H9 (cell line): ENCODE data around the gene MAP3K5. TPM values are rescaled to one million over a fixed set of nuclear protein-coding genes. Genes with fewer than 3 reads are reported as not detected.

Source experiments
- DNase-seq: peaks from one replicate; pipeline ENCODE4 v3.0.0-alpha.2; 2017
- H2AFZ ChIP-seq: one replicate; pipeline ENCODE4 v1.6.1; 2013; ENCODE audit warnings: mild to moderate bottlenecking, low read length, control low read depth, moderate library complexity
- H2AK5ac ChIP-seq: 2 replicates; pipeline ENCODE4 v1.6.1; 2013; ENCODE audit warnings: low read length, control low read depth, mixed read lengths; ENCODE audit not compliant: insufficient read length
- H2BK120ac ChIP-seq: one replicate; pipeline ENCODE4 v1.6.1; 2013; ENCODE audit warnings: low read depth, mild to moderate bottlenecking, low read length, control low read depth, inconsistent platforms; ENCODE audit not compliant: poor library complexity, severe bottlenecking
- H2BK12ac ChIP-seq: 2 replicates; pipeline ENCODE4 v1.6.1; 2013; ENCODE audit warnings: low read length, control low read depth, mixed read lengths, low read depth; ENCODE audit not compliant: insufficient read length
- H2BK15ac ChIP-seq: 2 replicates; pipeline ENCODE4 v1.6.1; 2013; ENCODE audit warnings: low read depth, low read length, control low read depth
- H2BK20ac ChIP-seq: one replicate; pipeline ENCODE4 v1.6.1; 2013; ENCODE audit warnings: low read depth, mild to moderate bottlenecking, low read length, control low read depth, inconsistent platforms; ENCODE audit not compliant: poor library complexity, severe bottlenecking
- H2BK5ac ChIP-seq: 2 replicates; pipeline ENCODE4 v1.6.1; 2013; ENCODE audit warnings: low read length, control low read depth, mixed read lengths; ENCODE audit not compliant: insufficient read length
- H3K14ac ChIP-seq: 2 replicates; pipeline ENCODE4 v1.6.1; 2013; ENCODE audit warnings: low read length, control low read depth; ENCODE audit not compliant: insufficient read depth
- H3K18ac ChIP-seq: 2 replicates; pipeline ENCODE4 v1.6.1; 2013; ENCODE audit warnings: low read depth, mild to moderate bottlenecking, mixed read lengths, low read length, control low read depth; ENCODE audit not compliant: insufficient read length
- H3K23ac ChIP-seq: 2 replicates; pipeline ENCODE4 v1.6.1; 2013; ENCODE audit warnings: low read length, control low read depth, mixed read lengths, low read depth; ENCODE audit not compliant: insufficient read length
- H3K23me2 ChIP-seq: 2 replicates; pipeline ENCODE4 v1.6.1; 2013; ENCODE audit warnings: low read depth, mild to moderate bottlenecking, mixed read lengths, low read length, control low read depth; ENCODE audit not compliant: insufficient read length, poor library complexity, severe bottlenecking
- H3K27ac ChIP-seq: 2 replicates; pipeline ENCODE4 v1.5.1; 2013; ENCODE audit warnings: low read length, control low read depth, mixed read lengths, low read depth; ENCODE audit not compliant: insufficient read length
- H3K27me3 ChIP-seq: 2 replicates; pipeline ENCODE4 v1.6.1; 2013; ENCODE audit warnings: low read length, control low read depth, inconsistent platforms; ENCODE audit not compliant: insufficient read depth
- H3K4ac ChIP-seq: 2 replicates; pipeline ENCODE4 v1.6.1; 2013; ENCODE audit warnings: low read depth, mild to moderate bottlenecking, control low read depth, inconsistent platforms, low read length, moderate library complexity
- H3K4me1 ChIP-seq: 2 replicates; pipeline ENCODE4 v1.6.1; 2013; ENCODE audit warnings: low read length, control low read depth, inconsistent platforms; ENCODE audit not compliant: insufficient read depth
- H3K4me2 ChIP-seq: 2 replicates; pipeline ENCODE4 v1.6.1; 2013; ENCODE audit warnings: low read length, control low read depth, mixed read lengths; ENCODE audit not compliant: insufficient read length, insufficient read depth
- H3K56ac ChIP-seq: 2 replicates; pipeline ENCODE4 v1.6.1; 2013; ENCODE audit warnings: low read depth, mild to moderate bottlenecking, mixed read lengths, low read length, control low read depth; ENCODE audit not compliant: insufficient read length
- H3K79me1 ChIP-seq: 2 replicates; pipeline ENCODE4 v1.6.1; 2013; ENCODE audit warnings: low read depth, mild to moderate bottlenecking, moderate library complexity, low read length, control low read depth, inconsistent platforms; ENCODE audit not compliant: insufficient read depth, poor library complexity, severe bottlenecking
- H3K79me2 ChIP-seq: 2 replicates; pipeline ENCODE4 v1.6.1; 2013; ENCODE audit warnings: low read length, control low read depth, inconsistent platforms; ENCODE audit not compliant: insufficient read depth
- H3K9ac ChIP-seq: 2 replicates; pipeline ENCODE4 v1.6.1; 2013; ENCODE audit warnings: low read length, control low read depth, mixed read lengths; ENCODE audit not compliant: insufficient read length; ENCODE audit errors: extremely low read depth
- H3K9me3 ChIP-seq: one replicate; pipeline ENCODE4 v1.6.1; 2013; ENCODE audit warnings: low read depth, low read length, inconsistent platforms; ENCODE audit not compliant: control insufficient read depth
- H3T11ph ChIP-seq: one replicate; pipeline ENCODE4 v1.6.1; 2013; ENCODE audit warnings: mild to moderate bottlenecking, low read length, control low read depth, inconsistent platforms
- H4K20me1 ChIP-seq: one replicate; pipeline ENCODE4 v1.6.1; 2013; ENCODE audit not compliant: control insufficient read depth, insufficient read length, insufficient read depth
- H4K5ac ChIP-seq: 2 replicates; pipeline ENCODE4 v1.6.1; 2013; ENCODE audit warnings: low read depth, mild to moderate bottlenecking, mixed read lengths, low read length, control low read depth; ENCODE audit not compliant: insufficient read length
- H4K8ac ChIP-seq: replicated peaks from 2 replicates; pipeline ENCODE4 v1.6.1; 2013; ENCODE audit warnings: low read length, control low read depth, mixed read lengths, low read depth; ENCODE audit not compliant: insufficient read length
- H4K91ac ChIP-seq: 2 replicates; pipeline ENCODE4 v1.6.1; 2013; ENCODE audit warnings: low read depth, mild to moderate bottlenecking, moderate library complexity, mixed read lengths, low read length, control low read depth; ENCODE audit not compliant: insufficient read length
- H3K27ac Mint-ChIP-seq, 3 experiments: 2 replicates in 2 of 3; 3 replicates in 1 of 3; pipeline ENCODE4 v1.8.0; 2020 to 2021; ENCODE audit warnings: mixed read lengths in 3 of 3, mild to moderate bottlenecking in 1 of 3, moderate library complexity in 1 of 3
- H3K27me3 Mint-ChIP-seq: 2 replicates; pipeline ENCODE4 v1.8.0; 2021; ENCODE audit warnings: low read depth, mild to moderate bottlenecking, moderate library complexity, mixed read lengths
- H3K36me3 Mint-ChIP-seq, 3 experiments: 2 replicates in 2 of 3; 3 replicates in 1 of 3; pipeline ENCODE4 v1.8.0; 2020 to 2021; ENCODE audit warnings: low read depth in 3 of 3, mixed read lengths in 3 of 3; ENCODE audit not compliant: insufficient read depth in 1 of 3
- H3K4me1 Mint-ChIP-seq, 2 experiments: 2 replicates each; pipeline ENCODE4 v1.8.0; 2020; ENCODE audit warnings: mixed read lengths in 2 of 2
- H3K4me3 Mint-ChIP-seq, 2 experiments: 2 replicates in 1 of 2; 3 replicates in 1 of 2; pipeline ENCODE4 v1.8.0; 2020 to 2021; ENCODE audit warnings: mild to moderate bottlenecking in 2 of 2, mixed read lengths in 2 of 2, moderate library complexity in 1 of 2
- H3K9me3 Mint-ChIP-seq, 2 experiments: 2 replicates in 1 of 2; 3 replicates in 1 of 2; pipeline ENCODE4 v1.8.0; 2020; ENCODE audit warnings: mild to moderate bottlenecking in 2 of 2, mixed read lengths in 2 of 2, moderate library complexity in 1 of 2
- CTCF ChIP-seq: fragments of 200-600 bp; sonication (generic); conservative IDR thresholded peaks from 3 replicates; pipeline ENCODE4 v1.8.0; 2021; ENCODE audit warnings: antibody characterized with exemption, mild to moderate bottlenecking
- WGBS: extraction: QIAGEN DNeasy Blood & Tissue Kit; methylation state at CpG from one replicate; pipeline ENCODE4 v1.1.7; 2013; ENCODE audit warnings: missing lambda C conversion rate, low lambda C conversion rate, mixed read lengths; ENCODE audit not compliant: insufficient read length; ENCODE audit errors: extremely low coverage; 5-methylcytosine and 5-hydroxymethylcytosine counted together
- total RNA-seq: library from RNA; stranded (reverse); gene quantifications from 2 replicates; pipeline ENCODE4 v1.2.1, GENCODE V29; 2021

MAP3K5 gene
- total RNA-seq, 1 experiment from 2014 or later = 1.6 TPM

- no peak overlapping the region for H2BK5ac ChIP-seq
- no peak overlapping the region for H3K23ac ChIP-seq
- H3K9ac ChIP-seq = no peak overlapping the region
- no peak overlapping the region for H3K56ac ChIP-seq
- H2BK12ac ChIP-seq = no peak overlapping the region
- no peaks in the 10 kb centered on the region for H3K79me1 ChIP-seq
- DNase-seq = no peak
- H2BK120ac ChIP-seq = no peak overlapping the region
- H3K27me3 ChIP-seq = no peaks in the 10 kb centered on the region
- H3K9me3 ChIP-seq = no peaks in the 10 kb centered on the region
- H2AFZ ChIP-seq = no peak overlapping the region
- no peaks in the 10 kb centered on the region for H3K4me1 ChIP-seq
- H3T11ph ChIP-seq = no peak overlapping the region
- no peak overlapping the region for H4K5ac ChIP-seq
- no peak overlapping the region for H3K18ac ChIP-seq
- H4K8ac ChIP-seq = no peak overlapping the region
- Mint-ChIP-seq H3K27ac (no peak overlapping the region), H3K4me3 (no peak overlapping the region), H3K27me3 (no peaks in the 10 kb centered on the region), H3K9me3 (no peaks in the 10 kb centered on the region; a peak in 1 of 5 replicates), H3K36me3 (0 out of 7 replicates have a peak, but pooled peaks cover 0 to 1% (median 0%) of the 10 kb centered on the region in 3 experiments), H3K4me1 (0 out of 4 replicates have a peak, but pooled peaks cover 0 to 3% of the 10 kb centered on the region in 2 experiments)
- H4K91ac ChIP-seq = no peak overlapping the region
- H3K4ac ChIP-seq = no peak overlapping the region
- TF ChIP-seq CTCF = no peak
- no peak overlapping the region for H2BK15ac ChIP-seq
- no peaks in the 10 kb centered on the region for H3K23me2 ChIP-seq
- no peak overlapping the region for H3K27ac ChIP-seq
- no peak overlapping the region for H3K4me2 ChIP-seq
- no peak overlapping the region for H2BK20ac ChIP-seq
- no peaks in the 10 kb centered on the region for H3K79me2 ChIP-seq
- no peaks in the 10 kb centered on the region for H4K20me1 ChIP-seq
- WGBS = no CpG with 5 or more reads among the region's 3 CpGs
- no peak overlapping the region for H2AK5ac ChIP-seq
- no peak overlapping the region for H3K14ac ChIP-seq
Observed at GRCh38 chr6:136732889-136733288, 59.4 kb downstream of the MAP3K5 start.
